ENCODE measurements around the gene NDC80.
"Not testable (repeated sequence)": the region's sequence is repeated elsewhere in the genome, so short reads cannot be mapped to it uniquely, and the experiment has no call there.

The NDC80 gene

DNA sequence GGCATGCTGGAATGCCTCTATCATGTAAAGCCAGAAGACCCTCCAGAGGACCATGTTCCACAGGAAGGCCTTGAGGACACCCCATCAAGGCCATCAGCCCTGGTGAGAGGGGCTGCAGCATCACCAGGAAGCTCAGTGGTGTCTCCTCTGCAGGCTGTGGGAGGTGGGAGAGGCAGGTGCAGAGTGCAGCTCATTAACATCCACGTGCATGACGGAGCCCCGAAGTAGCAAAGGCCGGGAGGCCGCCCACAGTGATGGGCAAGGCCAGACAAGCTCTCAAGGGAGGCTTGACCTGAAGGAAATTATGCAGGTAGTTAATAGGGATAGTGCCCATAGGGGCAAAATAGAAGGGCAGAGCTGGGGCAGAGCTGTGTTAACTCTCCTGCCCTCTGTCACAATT lies 53.9 kb downstream of the NDC80 start:
- DNase-seq (ENCODE audit: low read depth in 2 of 2) = no peak

DNA sequence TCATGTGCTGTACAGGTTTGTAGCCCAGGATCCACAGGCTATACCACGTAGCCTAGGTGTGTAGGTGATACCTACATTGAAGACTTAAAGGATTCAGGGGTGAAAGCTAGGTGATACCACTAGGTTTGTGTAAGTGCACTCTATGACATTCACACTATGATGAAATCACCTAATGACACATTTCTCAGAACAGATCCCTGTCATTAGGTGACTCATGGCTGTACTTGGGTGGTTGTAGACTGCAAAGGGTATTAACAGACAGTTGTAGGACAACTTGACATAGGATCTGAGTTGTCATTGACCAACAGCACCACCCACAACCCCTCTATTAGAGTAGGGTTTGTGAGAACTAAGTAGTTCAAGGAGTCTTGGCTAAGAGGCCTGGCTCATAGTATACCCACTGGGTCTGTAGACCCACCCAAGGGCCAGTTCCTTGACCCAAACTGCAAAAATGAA lies 56.5 kb downstream of the NDC80 start:
- DNase-seq (ENCODE audit: low read depth in 2 of 2) = peak; percentile 18 to 19

- no peak for DNase-seq (ENCODE audit: low read depth in 2 of 2)
These were observed 57.6 kb downstream of the NDC80 start for GRCh38 chr18:2629003-2629402.

DNA sequence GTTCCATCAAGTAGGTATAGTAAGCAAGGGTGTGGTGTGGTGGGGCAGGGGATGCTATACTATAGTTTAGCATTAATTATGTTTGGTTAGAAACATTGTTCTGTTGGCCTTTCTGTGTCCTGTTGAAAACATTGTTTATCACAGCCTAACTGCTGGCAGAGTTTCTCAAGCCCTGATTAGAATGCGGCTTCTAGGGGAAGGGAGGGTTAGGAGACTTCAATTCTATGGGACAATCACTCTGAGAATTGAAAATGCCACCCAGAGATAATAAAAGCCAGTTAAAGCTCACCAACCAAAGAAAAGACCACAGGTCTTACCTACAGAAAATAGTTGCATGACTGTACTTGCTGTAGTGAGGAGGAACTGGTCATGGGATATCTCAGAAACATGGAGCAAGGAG lies 64.2 kb downstream of the NDC80 start:
- DNase-seq (ENCODE audit: low read depth in 2 of 2) = no peak

DNA sequence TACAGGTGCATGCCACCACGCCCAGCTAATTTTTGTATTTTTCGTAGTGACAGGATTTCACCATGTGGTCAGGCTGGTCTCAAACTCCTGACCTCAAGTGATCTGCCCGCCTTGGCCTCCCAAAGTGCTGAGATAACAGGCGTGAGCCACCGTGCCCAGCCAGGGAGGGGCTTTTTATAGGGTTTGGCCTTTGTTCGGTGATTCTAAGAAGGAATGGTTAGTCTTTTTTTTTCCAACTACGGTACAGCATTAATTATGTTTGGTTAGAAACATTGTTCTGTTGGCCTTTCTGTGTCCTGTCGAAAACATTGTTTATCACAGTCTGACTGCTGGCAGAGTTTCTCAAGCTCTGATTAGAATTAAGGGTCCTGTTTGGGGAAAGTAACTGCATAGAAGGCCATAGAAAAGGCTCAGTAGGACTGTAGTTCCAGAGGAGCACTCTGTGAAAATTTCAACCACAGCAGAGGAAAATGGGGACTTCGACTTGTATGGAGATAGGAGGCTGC lies 64.8 kb downstream of the NDC80 start:
- DNase-seq (ENCODE audit: low read depth in 2 of 2) = no peak

DNA sequence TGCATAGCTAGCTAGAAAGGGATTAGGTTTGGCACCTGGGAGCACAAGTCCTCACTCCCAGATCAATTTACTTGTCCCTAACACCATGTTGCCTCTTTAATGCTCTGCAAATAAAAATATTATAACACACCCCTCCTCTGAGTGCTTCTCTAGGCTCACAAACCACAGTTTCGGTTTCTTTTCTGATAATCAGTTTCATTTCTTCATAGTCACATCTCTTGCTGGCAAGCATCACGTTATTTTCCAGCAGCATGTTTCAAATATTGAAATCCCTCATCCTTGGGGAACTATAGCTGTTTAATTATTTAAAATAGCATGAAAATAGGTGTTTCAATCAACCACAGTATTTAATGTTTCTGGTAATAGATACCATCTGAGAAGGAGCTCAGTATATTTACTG lies 70.3 kb downstream of the NDC80 start:
- DNase-seq (ENCODE audit: low read depth in 2 of 2) = no peak

DNA sequence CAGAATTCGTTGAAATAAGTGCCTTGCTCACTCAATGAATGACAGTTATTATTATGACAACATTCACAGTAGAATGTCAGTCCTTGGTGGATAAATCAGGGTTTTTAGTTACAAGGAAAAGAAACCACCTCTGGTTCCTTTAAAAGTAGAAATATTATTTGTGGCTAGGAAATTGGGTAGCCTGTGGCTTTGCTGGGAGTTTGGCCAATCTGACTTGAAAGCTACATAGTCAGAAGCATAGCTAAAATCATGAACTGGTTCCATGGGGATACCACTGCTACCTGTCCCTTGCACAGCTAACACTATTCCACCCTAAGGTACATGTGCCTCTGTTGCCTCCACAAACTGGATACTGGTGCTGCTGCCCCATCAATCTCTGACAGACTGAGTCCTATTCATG lies 71.4 kb downstream of the NDC80 start:
- DNase-seq (ENCODE audit: low read depth in 2 of 2) = no peak

DNA sequence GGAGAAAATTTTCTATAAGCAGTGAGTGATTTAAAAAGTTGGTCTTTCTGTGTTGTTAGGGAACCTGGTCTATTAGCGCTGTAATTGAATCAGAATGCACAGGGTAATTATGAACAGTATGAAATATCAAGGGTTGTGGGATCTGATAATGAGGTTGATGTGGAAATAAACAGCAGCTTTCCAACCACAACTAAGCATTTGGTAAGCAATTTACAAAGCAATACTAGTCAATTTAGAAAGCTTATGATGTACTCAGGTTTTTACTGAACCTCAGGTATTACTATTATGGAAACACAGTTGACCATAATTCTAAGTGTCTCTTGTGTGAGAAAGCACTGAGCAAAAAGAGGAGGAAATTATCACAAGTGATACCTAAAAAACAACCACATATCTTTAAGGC lies 73.2 kb downstream of the NDC80 start:
- no peak for DNase-seq (ENCODE audit: low read depth in 2 of 2)

GRCh38 chr18:2651981-2652380 lies 80.6 kb downstream of the NDC80 start:
- no peak for DNase-seq (ENCODE audit: low read depth in 2 of 2)

DNA sequence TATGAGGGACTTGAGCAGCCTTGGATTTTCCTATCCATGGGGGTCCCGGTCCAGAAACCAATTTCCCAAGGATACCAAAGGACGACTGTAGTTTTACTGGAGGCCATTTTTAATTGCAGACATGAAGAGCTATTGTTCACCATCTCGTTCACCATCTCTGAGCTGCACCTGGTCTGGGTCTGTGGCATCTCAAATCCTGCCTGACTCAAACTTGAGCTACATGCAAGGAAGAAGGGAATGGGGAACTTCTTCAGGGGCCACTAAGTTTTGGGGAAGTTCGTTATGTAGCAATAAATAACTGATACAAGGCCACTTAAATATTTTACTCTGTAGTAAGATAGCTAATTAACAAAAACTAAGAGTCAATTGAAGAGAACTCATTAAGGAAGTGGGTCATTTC lies 82.1 kb downstream of the NDC80 start:
- DNase-seq (ENCODE audit: low read depth in 2 of 2) = no peak

- DNase-seq (ENCODE audit: low read depth in 2 of 2) = no peak
These were observed 83.0 kb downstream of the NDC80 start for GRCh38 chr18:2654169-2654927.

- peak in 1 of 2 donors; percentile 57 for DNase-seq (ENCODE audit: low read depth in 2 of 2)
These were observed 83.5 kb downstream of the NDC80 start for GRCh38 chr18:2654928-2655177.

DNA sequence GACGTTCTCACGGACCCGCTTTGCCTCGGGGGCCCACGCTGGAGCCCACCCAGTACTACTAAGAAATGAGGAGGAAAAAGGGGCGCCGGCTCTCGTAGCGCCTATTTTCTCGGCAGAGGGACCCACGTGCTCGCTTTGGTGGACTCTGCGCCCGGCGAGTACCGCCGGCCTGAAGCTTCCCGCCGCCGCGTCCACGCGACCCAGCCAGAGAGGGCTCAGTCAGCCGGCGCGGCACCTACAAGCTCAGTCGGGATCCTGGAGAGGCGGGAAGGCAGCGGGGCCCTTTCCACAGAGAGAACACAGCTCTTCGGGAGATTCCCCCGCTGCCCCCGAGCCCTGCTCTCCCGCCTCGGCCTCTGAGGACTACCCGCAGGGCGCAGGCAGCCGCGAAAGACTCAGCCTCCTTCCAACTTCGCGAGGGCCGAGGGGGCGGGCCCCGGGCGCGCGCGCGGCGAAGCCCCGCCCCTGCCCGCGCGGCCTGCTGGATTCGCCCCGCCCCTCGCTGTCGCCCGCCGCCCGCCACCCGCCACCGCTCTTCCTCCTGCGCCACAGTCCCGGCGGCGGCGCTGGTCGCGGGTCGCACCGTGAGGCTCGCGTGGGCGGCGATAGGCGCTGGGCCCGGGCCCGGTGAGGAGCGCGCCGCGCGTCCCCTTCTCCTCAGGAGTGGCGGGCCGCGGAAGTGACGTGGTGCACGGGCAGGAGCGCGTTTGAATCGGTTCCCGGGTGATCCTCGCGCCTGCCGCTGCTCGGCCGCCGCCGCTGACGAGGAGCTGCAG lies 84.0 kb downstream of the NDC80 start, which contains the start of gene SMCHD1:
Gene SMCHD1 (plus strand): TSS at position 549 of the 776 bp plus-strand sequence. CDS start 350 bp downstream, outside the sequence.
- peak; percentile 92 to 94 for DNase-seq (ENCODE audit: low read depth in 2 of 2)

DNA sequence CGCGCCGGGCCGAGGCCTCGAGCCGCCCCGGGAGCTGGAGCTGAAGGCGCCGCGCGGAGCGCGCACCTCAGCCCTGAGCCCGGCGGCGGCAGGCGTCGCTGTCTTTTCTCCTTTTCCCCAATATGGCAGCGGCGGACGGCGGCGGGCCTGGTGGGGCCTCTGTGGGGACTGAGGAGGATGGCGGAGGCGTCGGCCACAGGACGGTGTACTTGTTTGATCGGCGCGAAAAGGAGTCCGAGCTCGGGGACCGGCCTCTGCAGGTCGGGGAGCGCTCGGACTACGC lies 84.5 kb downstream of the NDC80 start:
- DNase-seq (ENCODE audit: low read depth in 2 of 2) = no peak

- DNase-seq (ENCODE audit: low read depth in 2 of 2) = peak; percentile 17 to 24
These were observed 85.1 kb downstream of the NDC80 start for GRCh38 chr18:2656237-2656980.

- DNase-seq (ENCODE audit: low read depth in 2 of 2) = no peak
These were observed 85.7 kb downstream of the NDC80 start for GRCh38 chr18:2656981-2657512.

- no peak for DNase-seq (ENCODE audit: low read depth in 2 of 2)
These were observed 86.6 kb downstream of the NDC80 start for GRCh38 chr18:2657788-2658458.

GRCh38 chr18:2660849-2661248 lies 89.5 kb downstream of the NDC80 start:
- not testable (repeated sequence) for DNase-seq (ENCODE audit: low read depth in 2 of 2)

DNA sequence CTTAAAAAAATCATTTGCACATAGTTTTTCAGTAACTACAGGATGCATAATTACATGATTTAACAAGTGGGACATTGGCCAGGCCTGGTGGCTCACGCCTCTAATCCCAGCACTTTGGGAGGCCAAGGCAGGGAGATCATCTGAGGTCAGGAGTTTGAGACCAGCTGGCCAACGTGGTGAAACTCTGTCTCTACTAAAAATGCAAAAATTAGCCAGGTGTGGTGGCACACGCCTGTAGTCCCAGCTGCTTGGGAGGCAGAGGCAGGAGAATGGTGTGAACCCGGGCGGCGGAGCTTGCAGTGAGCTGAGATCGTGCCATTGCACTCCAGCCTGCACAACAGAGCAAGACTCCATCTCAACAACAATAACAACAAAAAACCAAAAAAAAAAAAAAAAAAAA lies 90.9 kb downstream of the NDC80 start:
- not testable (repeated sequence) for DNase-seq (ENCODE audit: low read depth in 2 of 2)

DNA sequence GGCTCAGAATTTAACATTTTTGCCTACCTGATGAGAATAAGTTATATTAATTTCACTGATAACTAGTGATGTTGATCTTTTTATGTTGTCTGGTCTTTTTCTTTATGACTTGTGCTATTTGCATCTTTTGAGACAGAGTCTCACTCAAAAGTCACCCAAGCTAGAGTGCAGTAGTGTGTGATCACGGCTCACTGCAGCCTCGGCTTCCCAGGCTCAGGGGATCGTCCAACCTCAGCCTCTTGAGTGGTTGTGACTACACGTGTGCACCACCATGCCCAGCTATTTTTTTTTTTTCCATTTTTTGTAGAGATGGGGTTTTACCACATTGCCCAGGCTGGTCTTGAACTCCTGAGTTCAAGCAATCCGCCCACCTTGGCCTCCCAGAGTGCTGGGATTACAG lies 91.6 kb downstream of the NDC80 start:
- DNase-seq (ENCODE audit: low read depth in 2 of 2) = no peak
